ENCODE measurements around the gene C21orf58. TPM values are rescaled to one million over a fixed set of nuclear protein-coding genes. Genes with fewer than 3 reads are reported as not detected.
"Not testable (repeated sequence)": the region's sequence is repeated elsewhere in the genome, so short reads cannot be mapped to it uniquely, and the experiment has no call there.

C21orf58 gene
- 8.9 TPM in 2 replicates for total RNA-seq (2014; rRNA removed; shearing (Covaris generic))

- peak; percentile 95 for DNase-seq (ENCODE audit: low read depth)
These were observed at the start of gene C21orf58, which contains the start of gene PCNT for GRCh38 chr21:46323710-46324389. TSS of gene C21orf58 (minus strand) at chr21:46323870. CDS start at chr21:46322738, 1,132 bp downstream. TSS of gene PCNT (plus strand) at chr21:46324156. CDS start at chr21:46324229, 73 bp downstream.

- not testable (repeated sequence) for DNase-seq (ENCODE audit: low read depth)
These were observed 49.3 kb upstream of the C21orf58 start for GRCh38 chr21:46372947-46373346.

- DNase-seq (ENCODE audit: low read depth) = no peak
These were observed 48.4 kb upstream of the C21orf58 start for GRCh38 chr21:46372014-46372485.

GRCh38 chr21:46371204-46372013 is 47.7 kb upstream of the C21orf58 start:
- DNase-seq (ENCODE audit: low read depth) = no peak

- DNase-seq (ENCODE audit: low read depth) = no peak
These were observed 46.0 kb upstream of the C21orf58 start for GRCh38 chr21:46369520-46370235.

- DNase-seq (ENCODE audit: low read depth) = no peak
These were observed 45.0 kb upstream of the C21orf58 start for GRCh38 chr21:46368533-46369285.

GRCh38 chr21:46366966-46367365 is 43.3 kb upstream of the C21orf58 start:
- DNase-seq (ENCODE audit: low read depth) = no peak

GRCh38 chr21:46366561-46366960 is 42.9 kb upstream of the C21orf58 start:
- no peak for DNase-seq (ENCODE audit: low read depth)

- DNase-seq (ENCODE audit: low read depth) = no peak
These were observed 42.4 kb upstream of the C21orf58 start for GRCh38 chr21:46366091-46366490.

GRCh38 chr21:46363698-46364097 is 40.0 kb upstream of the C21orf58 start:
- DNase-seq (ENCODE audit: low read depth) = no peak

- no peak for DNase-seq (ENCODE audit: low read depth)
These were observed 39.3 kb upstream of the C21orf58 start for GRCh38 chr21:46362946-46363345.

- no peak for DNase-seq (ENCODE audit: low read depth)
These were observed 38.3 kb upstream of the C21orf58 start for GRCh38 chr21:46361935-46362334.

- DNase-seq (ENCODE audit: low read depth) = no peak
These were observed 37.5 kb upstream of the C21orf58 start for GRCh38 chr21:46361176-46361575.

- DNase-seq (ENCODE audit: low read depth) = no peak
These were observed 34.2 kb upstream of the C21orf58 start for GRCh38 chr21:46357684-46358425.

- DNase-seq (ENCODE audit: low read depth) = no peak
These were observed 33.6 kb upstream of the C21orf58 start for GRCh38 chr21:46357335-46357604.

- no peak for DNase-seq (ENCODE audit: low read depth)
These were observed 33.0 kb upstream of the C21orf58 start for GRCh38 chr21:46356494-46357334.

- DNase-seq (ENCODE audit: low read depth) = no peak
These were observed 32.3 kb upstream of the C21orf58 start for GRCh38 chr21:46356005-46356338.

- DNase-seq (ENCODE audit: low read depth) = no peak
These were observed 31.7 kb upstream of the C21orf58 start for GRCh38 chr21:46355161-46356004.

GRCh38 chr21:46354518-46354917 is 30.8 kb upstream of the C21orf58 start:
- no peak for DNase-seq (ENCODE audit: low read depth)
